ENCODE data around the gene ZNF41. TPM values are rescaled to one million over a fixed set of nuclear protein-coding genes. Genes with fewer than 3 reads are reported as not detected.

ZNF41 gene
- polyA plus RNA-seq, 1 donor from 2014 or later = 8.6 TPM

Other genes starting within 250 kb of the ZNF41 start
- 0.44 TPM for gene ZNF157, start 112.6 kb downstream of the ZNF41 start, polyA plus RNA-seq
- gene ARAF, start 78.0 kb upstream of the ZNF41 start, polyA plus RNA-seq = 93.7 TPM
- 22.8 TPM for gene TIMP1, start 99.2 kb upstream of the ZNF41 start, polyA plus RNA-seq
- gene SYN1, start 136.6 kb upstream of the ZNF41 start, polyA plus RNA-seq = not detected
- 0.95 TPM for gene CFP, start 146.7 kb upstream of the ZNF41 start, polyA plus RNA-seq
- gene ELK1, start 167.3 kb upstream of the ZNF41 start, polyA plus RNA-seq = 16.0 TPM
- 302 TPM for gene UXT, start 176.0 kb upstream of the ZNF41 start, polyA plus RNA-seq